ENCODE results near the gene PNPLA4. TPM values are rescaled to one million over a fixed set of nuclear protein-coding genes. Genes with fewer than 3 reads are reported as not detected.

PNPLA4 gene
- total and polyA plus RNA-seq, 2 of the 13 experiments (the other 11 are each of a cell fraction or from before 2014, with no cell fraction given), result 13.0 to 17.7 TPM

DNA sequence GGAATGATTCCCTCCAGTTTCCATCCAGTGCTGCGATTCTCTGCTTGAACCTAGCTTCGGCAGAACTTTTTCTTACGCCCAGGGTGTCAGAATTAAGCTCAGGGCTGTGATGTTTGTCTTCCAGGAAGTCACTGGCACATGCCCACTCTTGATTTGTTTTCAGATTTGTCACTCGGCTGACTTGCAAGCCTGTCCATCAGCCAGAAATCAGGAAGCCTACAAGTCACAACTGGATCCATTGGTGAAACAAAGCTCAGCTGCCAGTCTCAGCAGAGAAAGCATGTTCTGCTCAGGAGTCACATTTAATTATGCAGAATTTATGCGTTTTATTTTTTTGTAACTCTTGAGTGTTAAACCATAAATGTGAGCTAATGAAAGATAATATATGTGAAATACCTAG, 38.2 kb upstream of the PNPLA4 start:
- Histone ChIP-seq H3K9ac (ENCODE audit: insufficient read depth, low read depth, low read length) (no peak overlapping the region), H3K9me3 (ENCODE audit: low read length) (no peaks in the 10 kb centered on the region), H3K36me3 (replicated peaks in 1 of 2; ENCODE audit: control insufficient read depth in 1 of 2, insufficient read depth in 2 of 2, low read length in 2 of 2) (no peaks in the 10 kb centered on the region), H4K20me1 (ENCODE audit: insufficient read depth, low read length) (no peaks in the 10 kb centered on the region), H3K4me3 (replicated peaks in 1 of 3; ENCODE audit: insufficient read depth in 1 of 3, low read depth in 2 of 3, low read length in 3 of 3) (no peak overlapping the region), H3K27me3 (ENCODE audit: control insufficient read depth in 1 of 2, insufficient read depth in 2 of 2, low read length in 2 of 2) (no peaks in the 10 kb centered on the region), H3K4me2 (ENCODE audit: low read depth, low read length) (no peak overlapping the region), H3K79me2 (ENCODE audit: insufficient read depth, low read length) (no peaks in the 10 kb centered on the region), H3K4me1 (ENCODE audit: insufficient read depth, low read length) (no peaks in the 10 kb centered on the region), H2AFZ (ENCODE audit: low read length) (no peak overlapping the region), H3K27ac (ENCODE audit: extremely low read length, insufficient read depth, low read length) (no peak overlapping the region)
- BruUV-seq (replicated peaks), result no TSS peak
- 97% methylated on average over 2 of the region's 5 CpGs for WGBS (ENCODE audit: low lambda C conversion rate)
- intact Hi-C loops (cut with micrococcal nuclease; ENCODE audit: unreplicated experiment), result no loop called here
- DNase-seq (ENCODE audit: low spot score), result no peak
- FAIRE-seq, result no peak
- in situ Hi-C loops (cut with HindIII; ENCODE audit: extremely low pct_ligation_motif_present, low pct_unique_long_range_greater_than_20kb), result no loop called here
- no peak for TF ChIP-seq ELF1 (CRISPR knock-in tag; IDR thresholded peaks at IDR 0.05)
- no peak for TF ChIP-seq YY1 (IDR thresholded peaks at IDR 0.05; ENCODE audit: insufficient read depth, insufficient replicate concordance, low read depth, low read length)
- ATAC-seq, result no peak
- ChIA-PET POLR2A (no interaction called here), CTCF (ENCODE audit: low intra/inter-chr PET ratio, low total read pairs) (no interaction called here)

DNA sequence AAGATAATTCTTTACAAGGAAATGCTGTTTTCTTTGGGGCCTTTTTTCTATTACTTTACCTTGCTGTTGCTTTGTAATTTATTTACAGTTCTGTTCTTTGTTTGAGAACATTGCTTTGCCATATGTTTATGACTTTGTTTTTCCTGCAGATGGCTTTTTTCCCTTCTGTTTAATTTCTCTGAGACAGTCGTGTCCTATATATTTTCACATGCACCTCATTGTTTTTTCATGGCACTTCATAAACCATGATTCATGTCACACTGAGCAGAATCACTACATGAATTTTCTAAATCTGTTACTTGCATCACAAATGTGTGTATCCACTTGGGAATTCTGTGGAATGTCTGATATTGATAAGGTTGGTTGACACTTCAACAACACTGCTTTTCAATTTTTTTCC, 33.0 kb upstream of the PNPLA4 start:
- BruUV-seq (replicated peaks), result no TSS peak

More for the DNA sequence above, 33.0 kb upstream of the PNPLA4 start:
- WGBS (ENCODE audit: low lambda C conversion rate), result 75% methylated on average over 1 of the region's 1 CpG
- ATAC-seq, result no peak
- H3K9ac ChIP-seq (ENCODE audit: insufficient read depth, low read depth, low read length), result no peak overlapping the region
- no peak overlapping the region for H3K4me2 ChIP-seq (ENCODE audit: low read depth, low read length)
- H3K9me3 ChIP-seq (ENCODE audit: low read length), result no peaks in the 10 kb centered on the region; the same call in 1 of the 2 replicates
- in situ Hi-C loops (cut with HindIII; ENCODE audit: extremely low pct_ligation_motif_present, low pct_unique_long_range_greater_than_20kb) (no loop called here), intact Hi-C loops (cut with micrococcal nuclease; ENCODE audit: unreplicated experiment) (no loop called here)
- H3K79me2 ChIP-seq (ENCODE audit: insufficient read depth, low read length), result no peaks in the 10 kb centered on the region
- no peak for DNase-seq (ENCODE audit: low spot score)
- no peaks in the 10 kb centered on the region for H3K4me1 ChIP-seq (ENCODE audit: insufficient read depth, low read length)
- H4K20me1 ChIP-seq (ENCODE audit: insufficient read depth, low read length), result no peaks in the 10 kb centered on the region
- no peak overlapping the region for H2AFZ ChIP-seq (ENCODE audit: low read length)
- no peak overlapping the region for H3K27ac ChIP-seq (ENCODE audit: extremely low read length, insufficient read depth, low read length)
- CTCF ChIA-PET (ENCODE audit: low intra/inter-chr PET ratio, low total read pairs), result no interaction called here
- TF ChIP-seq FOXM1 (CRISPR knock-in tag; IDR thresholded peaks at IDR 0.05) (no peak), MIER3 (CRISPR knock-in tag; IDR thresholded peaks at IDR 0.05; ENCODE audit: borderline replicate concordance) (no peak), ZBTB8A (CRISPR knock-in tag; IDR thresholded peaks at IDR 0.05; ENCODE audit: borderline replicate concordance, low read depth) (no peak), HIVEP1 (CRISPR knock-in tag; IDR thresholded peaks at IDR 0.05) (no peak), RXRB (CRISPR knock-in tag; IDR thresholded peaks at IDR 0.05; ENCODE audit: borderline replicate concordance) (no peak), MATR3 (CRISPR knock-in tag; IDR thresholded peaks at IDR 0.05) (no peak), ZNF564 (CRISPR knock-in tag; IDR thresholded peaks at IDR 0.05) (no peak)
- TF ChIP-seq, protein P1, sequence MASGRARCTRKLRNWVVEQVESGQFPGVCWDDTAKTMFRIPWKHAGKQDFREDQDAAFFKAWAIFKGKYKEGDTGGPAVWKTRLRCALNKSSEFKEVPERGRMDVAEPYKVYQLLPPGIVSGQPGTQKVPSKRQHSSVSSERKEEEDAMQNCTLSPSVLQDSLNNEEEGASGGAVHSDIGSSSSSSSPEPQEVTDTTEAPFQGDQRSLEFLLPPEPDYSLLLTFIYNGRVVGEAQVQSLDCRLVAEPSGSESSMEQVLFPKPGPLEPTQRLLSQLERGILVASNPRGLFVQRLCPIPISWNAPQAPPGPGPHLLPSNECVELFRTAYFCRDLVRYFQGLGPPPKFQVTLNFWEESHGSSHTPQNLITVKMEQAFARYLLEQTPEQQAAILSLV (CRISPR knock-in tag; IDR thresholded peaks at IDR 0.05; ENCODE audit: borderline replicate concordance), result no peak
- no peak for FAIRE-seq
- H3K4me3 ChIP-seq (replicated peaks in 1 of 3; ENCODE audit: insufficient read depth in 1 of 3, low read depth in 2 of 3, low read length in 3 of 3), result no peak overlapping the region
- POLR2A ChIA-PET, result no interaction called here
- H3K27me3 ChIP-seq (ENCODE audit: control insufficient read depth in 1 of 2, insufficient read depth in 2 of 2, low read length in 2 of 2), result no peaks in the 10 kb centered on the region
- H3K36me3 ChIP-seq (replicated peaks in 1 of 2; ENCODE audit: control insufficient read depth in 1 of 2, insufficient read depth in 2 of 2, low read length in 2 of 2), result no peaks in the 10 kb centered on the region
